ENCODE measurements around the gene BLOC1S1.

DNA sequence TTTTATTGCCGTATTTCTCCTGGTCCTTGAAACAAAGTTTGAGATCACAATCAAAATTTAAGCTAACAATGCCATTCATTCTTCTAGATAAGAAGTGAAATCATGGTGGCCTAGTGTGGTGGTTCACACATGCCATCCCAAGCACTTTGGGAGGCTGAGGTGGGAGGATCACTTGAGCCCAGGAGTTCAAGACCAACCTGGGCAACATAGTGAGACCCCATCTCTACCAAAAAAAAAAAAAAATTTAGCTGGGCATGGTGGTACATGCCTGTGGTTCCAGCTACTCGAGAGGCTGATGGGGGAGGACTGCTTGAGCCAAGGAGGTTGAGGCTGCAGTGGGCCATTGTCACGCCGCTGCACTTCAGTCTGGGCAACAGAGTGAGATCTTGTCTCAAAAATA lies 51.3 kb downstream of the BLOC1S1 start:
- TF ChIP-seq POLR2AphosphoS5 (IDR thresholded peaks at IDR 0.05) (no peak), POLR2A (IDR thresholded peaks at IDR 0.05) (no peak)
- TF ChIP-seq, protein P1, sequence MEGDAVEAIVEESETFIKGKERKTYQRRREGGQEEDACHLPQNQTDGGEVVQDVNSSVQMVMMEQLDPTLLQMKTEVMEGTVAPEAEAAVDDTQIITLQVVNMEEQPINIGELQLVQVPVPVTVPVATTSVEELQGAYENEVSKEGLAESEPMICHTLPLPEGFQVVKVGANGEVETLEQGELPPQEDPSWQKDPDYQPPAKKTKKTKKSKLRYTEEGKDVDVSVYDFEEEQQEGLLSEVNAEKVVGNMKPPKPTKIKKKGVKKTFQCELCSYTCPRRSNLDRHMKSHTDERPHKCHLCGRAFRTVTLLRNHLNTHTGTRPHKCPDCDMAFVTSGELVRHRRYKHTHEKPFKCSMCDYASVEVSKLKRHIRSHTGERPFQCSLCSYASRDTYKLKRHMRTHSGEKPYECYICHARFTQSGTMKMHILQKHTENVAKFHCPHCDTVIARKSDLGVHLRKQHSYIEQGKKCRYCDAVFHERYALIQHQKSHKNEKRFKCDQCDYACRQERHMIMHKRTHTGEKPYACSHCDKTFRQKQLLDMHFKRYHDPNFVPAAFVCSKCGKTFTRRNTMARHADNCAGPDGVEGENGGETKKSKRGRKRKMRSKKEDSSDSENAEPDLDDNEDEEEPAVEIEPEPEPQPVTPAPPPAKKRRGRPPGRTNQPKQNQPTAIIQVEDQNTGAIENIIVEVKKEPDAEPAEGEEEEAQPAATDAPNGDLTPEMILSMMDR (IDR thresholded peaks at IDR 0.05): no peak

All from breast epithelium (tissue), 3 donors.